GM12891 (cell line): ENCODE results near the gene ZNF227.
"Not testable (repeated sequence)": the region's sequence is repeated elsewhere in the genome, so short reads cannot be mapped to it uniquely, and the experiment has no call there.

ENCODE experiments used
- DNase-seq: peaks from one replicate; pipeline ENCODE4 v3.0.0; 2011; ENCODE audit warnings: low spot score; ENCODE audit not compliant: insufficient read length
- FAIRE-seq: peaks from 2 replicates; lab custom pipeline; 2011; peaks lifted over from hg19 to GRCh38; lab: Jason Lieb, UNC
- PAX5 ChIP-seq: IDR thresholded peaks from 2 replicates; pipeline ENCODE4 v1.6.1; 2011; ENCODE audit warnings: low read length, moderate library complexity, mild to moderate bottlenecking; ENCODE audit not compliant: insufficient read depth, severe bottlenecking
- POLR2A ChIP-seq: IDR thresholded peaks from 2 replicates; pipeline ENCODE4 v1.6.1; 2011; ENCODE audit warnings: low read depth, low read length, control low read depth
- POLR2AphosphoS5 ChIP-seq: IDR thresholded peaks from 2 replicates; pipeline ENCODE4 v1.6.1; 2011; ENCODE audit warnings: low read depth, low read length, control low read depth
- POU2F2 ChIP-seq: IDR thresholded peaks from 2 replicates; pipeline ENCODE4 v1.6.1; 2011; ENCODE audit warnings: low read depth, mild to moderate bottlenecking, control low read depth, low read length, moderate library complexity
- SPI1 ChIP-seq: IDR thresholded peaks from 2 replicates; pipeline ENCODE4 v1.6.1; 2011; ENCODE audit warnings: low read depth, low read length, control low read depth
- TAF1 ChIP-seq: IDR thresholded peaks from 2 replicates; pipeline ENCODE4 v1.6.1; 2011; ENCODE audit warnings: low read depth, low read length, control low read depth

The ZNF227 gene

GRCh38 chr19:44236384-44236783 lies 24.1 kb downstream of the ZNF227 start:
- DNase-seq (no peak), FAIRE-seq (no peak)
- TF ChIP-seq POLR2AphosphoS5 (no peak), PAX5 (no peak), POLR2A (no peak), SPI1 (no peak), TAF1 (no peak), POU2F2 (no peak)

DNA sequence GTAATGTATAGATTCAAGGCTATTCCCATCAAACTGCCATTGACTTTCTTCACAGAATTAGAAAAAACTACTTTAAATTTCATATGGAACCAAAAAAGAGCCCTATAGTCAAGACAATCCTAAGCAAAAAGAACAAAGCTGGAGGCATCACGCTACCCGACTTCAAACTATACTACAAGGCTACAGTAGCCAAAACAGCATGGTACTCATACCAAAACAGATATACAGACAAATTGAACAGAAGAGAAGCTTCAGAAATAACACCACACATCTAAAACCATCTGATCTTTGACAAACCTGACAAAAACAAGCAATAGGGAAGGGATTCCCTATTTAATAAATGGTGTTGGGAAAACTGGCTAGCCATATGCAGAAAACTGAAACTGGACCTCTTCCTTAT lies 40.0 kb downstream of the ZNF227 start:
- FAIRE-seq, DNase-seq: not testable (repeated sequence)

DNA sequence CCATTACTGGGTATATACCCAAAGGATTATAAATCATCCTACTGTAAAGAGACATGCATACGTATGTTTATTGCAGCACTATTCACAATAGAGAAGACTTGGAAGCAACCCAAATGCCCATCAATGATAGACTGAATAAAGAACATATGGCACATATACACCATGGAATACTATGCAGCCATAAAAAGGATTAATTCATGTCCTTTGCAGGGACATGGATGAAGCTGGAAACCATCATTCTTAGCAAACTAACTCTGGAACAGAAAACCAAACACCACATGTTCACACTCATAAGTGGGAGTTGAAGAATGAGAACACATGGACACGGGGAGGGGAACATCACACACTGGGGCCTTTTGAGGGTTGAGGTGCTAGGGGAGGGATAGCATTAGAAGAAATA lies 41.1 kb downstream of the ZNF227 start:
- not testable (repeated sequence) for DNase-seq, FAIRE-seq

DNA sequence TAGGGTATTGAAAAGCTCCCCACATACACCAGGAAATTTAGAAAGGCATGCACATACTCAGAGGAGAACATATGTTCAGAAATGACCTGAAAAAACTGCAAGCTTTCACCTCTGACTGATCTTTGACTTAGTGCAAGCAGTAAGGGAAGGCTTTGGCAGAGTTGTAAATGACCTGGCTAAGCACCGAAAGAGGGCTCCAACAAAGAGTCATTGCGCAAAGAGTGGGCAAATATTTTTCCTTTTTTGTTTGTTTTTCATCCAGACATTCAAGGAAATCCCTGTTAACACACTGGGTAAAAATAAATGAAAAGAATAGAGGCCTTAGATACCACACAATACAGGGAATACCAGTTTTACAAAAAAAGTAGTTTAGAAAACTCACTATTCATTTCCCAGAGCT lies 42.2 kb downstream of the ZNF227 start:
- FAIRE-seq (no peak), DNase-seq (no peak)
- no peak for TF ChIP-seq POLR2AphosphoS5
- no peak for TF ChIP-seq PAX5
- no peak for TF ChIP-seq TAF1

DNA sequence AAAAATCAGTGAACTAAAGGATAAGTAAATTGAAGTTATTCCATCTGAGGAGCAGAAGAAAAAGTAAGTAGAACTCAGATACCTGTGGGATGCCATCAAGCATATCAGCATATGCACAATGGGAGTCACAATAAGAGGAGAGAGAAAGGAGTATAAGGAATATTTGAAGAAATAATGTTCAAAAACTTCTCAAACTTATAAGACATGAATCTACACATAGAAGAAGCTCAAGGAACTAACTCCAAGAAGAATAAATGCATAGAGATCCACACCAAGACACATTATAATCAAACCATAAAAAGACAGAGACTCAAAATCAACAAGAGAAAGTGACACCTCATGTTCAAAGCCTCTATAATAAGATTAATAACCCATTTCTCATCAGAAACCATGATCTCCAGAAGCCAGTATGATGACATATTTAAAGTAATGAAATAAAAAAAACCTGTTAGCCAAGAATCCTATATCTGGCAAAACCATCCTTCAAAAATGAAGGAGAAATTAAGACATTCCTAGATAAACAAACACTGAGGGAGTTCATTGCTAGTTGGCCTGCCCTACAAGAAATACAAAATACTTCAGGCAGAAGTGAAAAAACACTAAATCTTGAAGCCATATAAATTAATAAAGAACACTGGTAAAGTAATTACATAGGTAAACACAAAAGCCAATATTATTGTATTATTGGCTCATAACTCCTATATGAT lies 43.5 kb downstream of the ZNF227 start:
- FAIRE-seq, result no peak
- no peak for DNase-seq
- TF ChIP-seq POU2F2 (no peak), POLR2A (no peak), POLR2AphosphoS5 (no peak), SPI1 (no peak), PAX5 (no peak), TAF1 (no peak)

DNA sequence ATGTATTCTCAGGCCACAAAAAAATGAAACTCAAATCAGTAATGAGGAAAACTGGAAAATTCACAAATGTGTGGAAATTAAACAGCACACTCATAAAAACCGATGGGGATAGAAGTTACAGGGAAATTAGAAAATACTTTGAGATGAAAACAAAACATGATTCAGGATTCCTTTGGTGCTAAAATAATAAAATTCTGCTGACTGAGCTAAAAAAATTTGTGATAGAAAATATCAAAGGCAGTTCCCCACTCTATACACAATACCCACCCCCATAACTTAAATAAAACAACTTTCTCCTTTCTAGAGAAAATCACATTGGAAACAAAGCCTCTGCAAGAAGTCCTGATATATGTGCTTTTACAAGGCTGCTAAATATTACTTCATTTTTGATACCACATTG lies 45.8 kb downstream of the ZNF227 start:
- no peak for DNase-seq
- no peak for FAIRE-seq
- TF ChIP-seq SPI1 (no peak), TAF1 (no peak), POU2F2 (no peak), POLR2A (no peak), POLR2AphosphoS5 (no peak), PAX5 (no peak)

GRCh38 chr19:44258835-44259413 lies 46.6 kb downstream of the ZNF227 start:
- FAIRE-seq, result peak; percentile 80
- TF ChIP-seq TAF1, result no peak
- TF ChIP-seq PAX5, result no peak
- TF ChIP-seq SPI1, result no peak
- no peak for TF ChIP-seq POLR2AphosphoS5
- no peak for TF ChIP-seq POU2F2
- TF ChIP-seq POLR2A, result no peak

DNA sequence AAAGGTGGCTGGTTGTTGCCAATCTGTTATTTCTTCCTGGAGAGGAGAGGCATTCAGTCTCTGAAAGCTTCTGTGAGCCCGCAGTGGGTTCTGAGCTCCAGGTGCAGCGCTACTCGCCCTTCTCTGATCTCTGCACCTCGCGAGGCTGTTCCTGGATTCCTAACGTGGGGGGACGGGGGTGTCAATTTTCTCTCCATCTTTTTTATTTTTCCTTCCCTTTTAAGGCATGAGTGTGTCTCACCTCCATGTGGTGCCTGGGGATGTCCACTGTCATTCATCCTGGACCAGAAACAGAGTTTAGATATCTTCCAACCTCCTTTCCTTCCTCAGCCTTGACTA lies 48.0 kb downstream of the ZNF227 start:
- DNase-seq, result no peak
- no peak for FAIRE-seq
- TF ChIP-seq POU2F2 (no peak), TAF1 (no peak), PAX5 (no peak), POLR2AphosphoS5 (no peak), SPI1 (no peak), POLR2A (no peak)

More at GRCh38 chr19:44258835-44259413, 46.6 kb downstream of the ZNF227 start:
- no peak for DNase-seq

DNA sequence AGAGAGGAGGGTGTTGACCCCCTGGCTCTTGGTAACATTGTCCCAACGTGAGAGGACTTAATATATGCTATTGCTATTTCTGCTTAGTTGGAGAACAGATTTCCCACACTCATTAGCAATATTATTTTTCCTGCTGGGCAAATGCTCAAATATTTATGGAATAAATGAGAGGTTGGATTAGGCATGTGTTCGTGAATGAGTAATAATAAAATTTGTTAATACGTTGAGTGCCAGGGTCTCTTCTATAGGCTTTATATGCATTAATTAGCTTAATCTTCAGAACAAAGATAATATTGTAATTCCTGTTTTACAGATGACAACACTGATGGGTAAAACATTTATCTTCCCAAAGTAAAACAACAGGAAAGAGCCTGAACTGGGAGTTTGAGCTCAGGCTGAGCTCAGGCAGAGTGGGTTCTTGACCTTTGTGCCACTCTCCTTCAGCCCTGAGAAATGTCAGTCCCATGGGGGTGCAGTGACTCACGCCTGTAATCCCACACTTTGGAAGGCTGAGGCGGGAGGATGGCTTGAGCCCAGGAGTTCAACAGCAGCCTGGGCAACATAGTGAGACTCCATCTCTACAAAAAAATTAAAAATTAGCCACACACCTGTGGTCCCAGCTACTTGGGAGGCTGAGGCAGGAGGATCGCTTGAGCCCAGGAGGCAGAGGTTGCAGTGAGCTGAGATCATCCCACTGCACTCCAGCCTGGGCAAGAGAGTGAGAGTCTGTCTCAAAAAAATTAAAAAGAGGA lies 48.5 kb downstream of the ZNF227 start:
- FAIRE-seq (no peak), DNase-seq (no peak)
- TF ChIP-seq POU2F2, result no peak
- TF ChIP-seq TAF1, result no peak
- TF ChIP-seq SPI1, result no peak
- no peak for TF ChIP-seq PAX5
- no peak for TF ChIP-seq POLR2A
- TF ChIP-seq POLR2AphosphoS5, result no peak

DNA sequence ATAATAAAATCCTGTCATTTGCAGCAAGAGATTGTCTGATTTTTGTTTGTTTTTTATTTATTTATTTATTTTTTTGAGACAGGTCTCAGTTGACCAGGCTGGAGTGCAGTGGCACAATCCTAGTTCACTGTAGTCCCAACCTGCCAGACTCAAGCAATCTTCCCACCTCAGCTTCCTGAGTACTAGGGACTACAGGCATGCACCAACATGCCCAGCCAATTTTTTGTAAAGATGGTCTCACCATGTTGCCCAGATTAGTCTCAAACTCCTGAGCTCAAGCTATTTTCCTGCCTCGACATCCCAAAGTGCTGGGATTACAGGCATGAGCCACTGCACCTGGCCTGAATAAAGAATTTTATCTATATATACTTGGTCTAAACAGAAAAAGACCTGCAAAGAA lies 65.0 kb downstream of the ZNF227 start:
- no peak for TF ChIP-seq PAX5
- TF ChIP-seq TAF1, result no peak
- TF ChIP-seq POLR2A, result no peak
- TF ChIP-seq SPI1, result no peak
- no peak for TF ChIP-seq POU2F2
- no peak for TF ChIP-seq POLR2AphosphoS5
- FAIRE-seq, result no peak

DNA sequence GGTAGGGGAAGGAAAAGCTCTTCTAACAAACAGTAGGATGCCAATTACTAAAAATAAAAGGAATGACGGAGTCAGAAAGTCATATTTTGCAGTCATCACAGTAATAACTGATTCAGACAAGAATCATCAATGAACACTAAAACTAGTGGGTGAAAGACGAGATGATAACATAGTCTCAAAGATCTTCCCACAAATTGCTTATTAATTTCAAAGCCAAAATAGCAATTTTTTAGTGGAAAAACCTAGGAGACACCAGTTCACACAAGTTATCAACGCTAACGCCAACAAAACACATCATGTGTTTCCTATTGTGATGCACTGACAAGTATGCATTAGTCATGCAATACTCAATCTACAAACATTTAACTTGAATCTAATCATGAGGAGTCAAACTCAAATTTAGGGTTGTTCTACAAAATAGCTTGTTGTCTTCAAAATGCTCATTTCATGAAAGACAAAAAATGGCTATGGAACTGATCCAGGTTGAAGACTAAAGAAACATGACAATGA lies 65.9 kb downstream of the ZNF227 start:
- TF ChIP-seq SPI1 (no peak), TAF1 (no peak), PAX5 (no peak), POU2F2 (no peak)
- FAIRE-seq (no peak), DNase-seq (no peak)

More for the DNA sequence above, 65.0 kb downstream of the ZNF227 start:
- no peak for DNase-seq
